Dendritic cell treated with granulocyte-macrophage colony-stimulating factor and Interleukin-4, amounts not matched to agents 40 ng/mL and 50 ng/mL, for 4 days (primary cell): Measurements from ENCODE around the gene LPO.

Experiments used
- H3K27ac Mint-ChIP-seq: one replicate; pipeline ENCODE4 v1.8.0; 2022; ENCODE audit warnings: mild to moderate bottlenecking, mixed read lengths
- H3K27me3 Mint-ChIP-seq: one replicate; pipeline ENCODE4 v1.8.0; 2022; ENCODE audit warnings: mild to moderate bottlenecking, mixed read lengths
- H3K36me3 Mint-ChIP-seq: one replicate; pipeline ENCODE4 v1.8.0; 2022; ENCODE audit warnings: low read depth, mixed read lengths
- H3K4me1 Mint-ChIP-seq: one replicate; pipeline ENCODE4 v1.8.0; 2022; ENCODE audit warnings: low read depth, mixed read lengths
- H3K4me3 Mint-ChIP-seq: one replicate; pipeline ENCODE4 v1.8.0; 2022; ENCODE audit warnings: mild to moderate bottlenecking, moderate library complexity, mixed read lengths
- H3K9me3 Mint-ChIP-seq: one replicate; pipeline ENCODE4 v1.8.0; 2022; ENCODE audit warnings: mixed read lengths
- intact Hi-C: fragments of 100-400 bp; cut with micrococcal nuclease; formaldehyde crosslinking; loops from one replicate; pipeline ENCODE4 v1.15.0; 2022

LPO gene

GRCh38 chr17:58210922-58211321, 27.5 kb upstream of the LPO start:
- Mint-ChIP-seq H3K27ac (no peak overlapping the region), H3K4me1 (no peaks in the 10 kb centered on the region), H3K27me3 (no peaks in the 10 kb centered on the region), H3K36me3 (peaks cover 54% of the 10 kb centered on the region), H3K9me3 (no peaks in the 10 kb centered on the region), H3K4me3 (no peak overlapping the region)
- intact Hi-C loops: no loop called here

GRCh38 chr17:58215685-58216084, 22.7 kb upstream of the LPO start:
- H3K4me1 Mint-ChIP-seq: peaks cover 15% of the 10 kb centered on the region

GRCh38 chr17:58217766-58218165, 20.6 kb upstream of the LPO start:
- Mint-ChIP-seq H3K4me1 (peaks cover 15% of the 10 kb centered on the region), H3K27ac (no peak overlapping the region), H3K9me3 (no peaks in the 10 kb centered on the region), H3K27me3 (no peaks in the 10 kb centered on the region), H3K4me3 (no peak overlapping the region), H3K36me3 (peaks cover 31% of the 10 kb centered on the region)
- intact Hi-C loops: no loop called here

More at GRCh38 chr17:58215685-58216084, 22.7 kb upstream of the LPO start:
- Mint-ChIP-seq H3K27me3 (no peaks in the 10 kb centered on the region), H3K4me3 (no peak overlapping the region), H3K36me3 (peaks cover 36% of the 10 kb centered on the region), H3K9me3 (no peaks in the 10 kb centered on the region), H3K27ac (no peak overlapping the region)
- intact Hi-C loops: no loop called here

GRCh38 chr17:58219007-58219788, 19.2 kb upstream of the LPO start, which contains the start of gene MKS1:
Gene MKS1, minus strand, starts transcription at chr17:58219255. Its CDS starts 25 bp downstream, at chr17:58219230.
- intact Hi-C loops: loop anchor here (1.0 kb wide), 1 partner anchor 30 kb away; no protein-coding TSS in a partner anchor
- Mint-ChIP-seq H3K4me3 (peak within 1 kb of the TSS; percentile 90), H3K9me3 (no peaks in the 10 kb centered on the region), H3K4me1 (peaks cover 18% of the 10 kb centered on the region), H3K36me3 (peaks cover 24% of the 10 kb centered on the region), H3K27ac (peak within 1 kb of the TSS; percentile 94), H3K27me3 (no peaks in the 10 kb centered on the region)

GRCh38 chr17:58219789-58220183, 18.6 kb upstream of the LPO start:
- H3K27ac Mint-ChIP-seq: peak overlapping the region; percentile 94
- H3K27me3 Mint-ChIP-seq: no peaks in the 10 kb centered on the region
- H3K9me3 Mint-ChIP-seq: no peaks in the 10 kb centered on the region
- intact Hi-C loops: loop anchor here (1.0 kb wide), 1 partner anchor 30 kb away; no protein-coding TSS in a partner anchor
- H3K4me1 Mint-ChIP-seq: peaks cover 24% of the 10 kb centered on the region
- H3K4me3 Mint-ChIP-seq: peak overlapping the region; percentile 90
- peaks cover 18% of the 10 kb centered on the region for H3K36me3 Mint-ChIP-seq

- H3K36me3 Mint-ChIP-seq: peaks cover under 1% of the 10 kb centered on the region
- no peaks in the 10 kb centered on the region for H3K9me3 Mint-ChIP-seq
- no peak overlapping the region for H3K27ac Mint-ChIP-seq
- no peak overlapping the region for H3K4me3 Mint-ChIP-seq
- intact Hi-C loops: no loop called here
- H3K27me3 Mint-ChIP-seq: peaks cover 27% of the 10 kb centered on the region
- H3K4me1 Mint-ChIP-seq: peaks cover 15% of the 10 kb centered on the region
Observed at GRCh38 chr17:58224315-58224714, 14.1 kb upstream of the LPO start.

- H3K4me1 Mint-ChIP-seq: peaks cover 29% of the 10 kb centered on the region
- no peak overlapping the region for H3K27ac Mint-ChIP-seq
- intact Hi-C loops: no loop called here
- H3K9me3 Mint-ChIP-seq: no peaks in the 10 kb centered on the region
- peaks cover 27% of the 10 kb centered on the region for H3K27me3 Mint-ChIP-seq
- H3K36me3 Mint-ChIP-seq: no peaks in the 10 kb centered on the region
- no peak overlapping the region for H3K4me3 Mint-ChIP-seq
Observed at GRCh38 chr17:58227733-58228132, 10.7 kb upstream of the LPO start.

GRCh38 chr17:58228679-58229078, 9.7 kb upstream of the LPO start:
- H3K9me3 Mint-ChIP-seq: no peaks in the 10 kb centered on the region
- intact Hi-C loops: no loop called here
- no peak overlapping the region for H3K27ac Mint-ChIP-seq
- H3K4me3 Mint-ChIP-seq: no peak overlapping the region
- peaks cover 27% of the 10 kb centered on the region for H3K27me3 Mint-ChIP-seq
- H3K36me3 Mint-ChIP-seq: no peaks in the 10 kb centered on the region
- H3K4me1 Mint-ChIP-seq: peaks cover 35% of the 10 kb centered on the region

- peaks cover 36% of the 10 kb centered on the region for H3K4me1 Mint-ChIP-seq
- H3K27ac Mint-ChIP-seq: no peak overlapping the region
- H3K4me3 Mint-ChIP-seq: no peak overlapping the region
- no peaks in the 10 kb centered on the region for H3K36me3 Mint-ChIP-seq
- no peaks in the 10 kb centered on the region for H3K9me3 Mint-ChIP-seq
- H3K27me3 Mint-ChIP-seq: peaks cover 27% of the 10 kb centered on the region
- intact Hi-C loops: no loop called here
Observed at GRCh38 chr17:58229384-58229783, 9.0 kb upstream of the LPO start.

- H3K36me3 Mint-ChIP-seq: no peaks in the 10 kb centered on the region
- H3K4me1 Mint-ChIP-seq: peaks cover 36% of the 10 kb centered on the region
- peaks cover 28% of the 10 kb centered on the region for H3K27me3 Mint-ChIP-seq
- no peak overlapping the region for H3K4me3 Mint-ChIP-seq
- H3K27ac Mint-ChIP-seq: no peak overlapping the region
- intact Hi-C loops: loop anchor here (5.0 kb wide), 1 partner anchor 37 kb away; no protein-coding TSS in a partner anchor
- no peaks in the 10 kb centered on the region for H3K9me3 Mint-ChIP-seq
Observed at GRCh38 chr17:58229881-58230280, 8.5 kb upstream of the LPO start.

- intact Hi-C loops: loop anchor here (5.0 kb wide), 1 partner anchor 36 kb away; no protein-coding TSS in a partner anchor
- no peaks in the 10 kb centered on the region for H3K36me3 Mint-ChIP-seq
- H3K27me3 Mint-ChIP-seq: peaks cover 40% of the 10 kb centered on the region
- peaks cover 45% of the 10 kb centered on the region for H3K4me1 Mint-ChIP-seq
- H3K27ac Mint-ChIP-seq: peak overlapping the region; percentile 85
- no peak overlapping the region for H3K4me3 Mint-ChIP-seq
- no peaks in the 10 kb centered on the region for H3K9me3 Mint-ChIP-seq
Observed at GRCh38 chr17:58231641-58232040, 6.7 kb upstream of the LPO start.

- Mint-ChIP-seq H3K27ac (peak overlapping the region; percentile 85), H3K9me3 (no peaks in the 10 kb centered on the region), H3K27me3 (peaks cover 39% of the 10 kb centered on the region), H3K4me3 (peak overlapping the region; percentile 53), H3K4me1 (peaks cover 47% of the 10 kb centered on the region), H3K36me3 (no peaks in the 10 kb centered on the region)
- intact Hi-C loops: loop anchor here (5.0 kb wide), 1 partner anchor 35 kb away; no protein-coding TSS in a partner anchor
Observed at GRCh38 chr17:58232707-58233156, 5.7 kb upstream of the LPO start.

GRCh38 chr17:58233543-58233942, 4.8 kb upstream of the LPO start:
- H3K4me1 Mint-ChIP-seq: peaks cover 47% of the 10 kb centered on the region
- peaks cover 41% of the 10 kb centered on the region for H3K27me3 Mint-ChIP-seq
- H3K27ac Mint-ChIP-seq: peak overlapping the region; percentile 25
- H3K4me3 Mint-ChIP-seq: no peak overlapping the region
- intact Hi-C loops: loop anchor here (5.0 kb wide), 1 partner anchor 34 kb away; no protein-coding TSS in a partner anchor
- H3K9me3 Mint-ChIP-seq: no peaks in the 10 kb centered on the region
- no peaks in the 10 kb centered on the region for H3K36me3 Mint-ChIP-seq

- Mint-ChIP-seq H3K27me3 (peaks cover 42% of the 10 kb centered on the region), H3K27ac (no peak overlapping the region), H3K9me3 (no peaks in the 10 kb centered on the region), H3K4me1 (peaks cover 47% of the 10 kb centered on the region), H3K36me3 (no peaks in the 10 kb centered on the region), H3K4me3 (no peak overlapping the region)
- intact Hi-C loops: loop anchor here (5.0 kb wide), 1 partner anchor 33 kb away; no protein-coding TSS in a partner anchor
Observed at GRCh38 chr17:58234512-58234911, 3.9 kb upstream of the LPO start.
